HepG2 (cell line): ENCODE results near the gene CDC42EP1. TPM values are rescaled to one million over a fixed set of nuclear protein-coding genes. Genes with fewer than 3 reads are reported as not detected.

ENCODE experiments used
- CREM ChIP-seq, 2 experiments: sonication (generic) in 1 of 2; formaldehyde crosslinking in 1 of 2; IDR thresholded peaks; 2 replicates each; pipeline versions ENCODE4 v1.4.0 to v1.6.1; 2016 to 2020; ENCODE audit warnings: antibody characterized with exemption in 1 of 2, mild to moderate bottlenecking in 1 of 2, missing genetic modification reagents in 1 of 2
- ETV5 ChIP-seq: IDR thresholded peaks from 2 replicates; pipeline ENCODE4 v1.6.1; 2018; ENCODE audit warnings: missing biosample characterization, missing genetic modification reagents, inconsistent platforms, borderline replicate concordance
- GATAD2A ChIP-seq: IDR thresholded peaks from 2 replicates; pipeline ENCODE4 v1.6.1; 2016
- JUN ChIP-seq: sonication (generic); formaldehyde crosslinking; IDR thresholded peaks from 2 replicates; pipeline ENCODE4 v1.4.0; 2020; ENCODE audit warnings: mild to moderate bottlenecking, missing genetic modification reagents
- KDM5A ChIP-seq: fragments of 200-600 bp; sonication (generic); IDR thresholded peaks from 2 replicates; pipeline ENCODE4 v1.7.0; 2018; ENCODE audit warnings: antibody characterized with exemption, mild to moderate bottlenecking, low read length, borderline replicate concordance
- KLF13 ChIP-seq: sonication (generic); formaldehyde crosslinking; IDR thresholded peaks from 2 replicates; pipeline ENCODE4 v1.4.0; 2020; ENCODE audit warnings: mild to moderate bottlenecking, missing genetic modification reagents
- MED1 ChIP-seq: sonication (generic); formaldehyde crosslinking; IDR thresholded peaks from 2 replicates; pipeline ENCODE4 v1.4.0; 2020; ENCODE audit warnings: missing genetic modification reagents
- NFE2L1 ChIP-seq: sonication (generic); formaldehyde crosslinking; IDR thresholded peaks from 2 replicates; pipeline ENCODE4 v1.4.0; 2020; ENCODE audit warnings: missing genetic modification reagents, mild to moderate bottlenecking, borderline replicate concordance
- NFYB ChIP-seq: sonication (generic); formaldehyde crosslinking; IDR thresholded peaks from 2 replicates; pipeline ENCODE4 v1.4.0; 2020; ENCODE audit warnings: missing genetic modification reagents
- NR2F6 ChIP-seq, 2 experiments: IDR thresholded peaks; 2 replicates each; pipeline ENCODE4 v1.6.1; 2016; ENCODE audit warnings: antibody characterized with exemption in 1 of 2, mild to moderate bottlenecking in 1 of 2
- PHF20 ChIP-seq: sonication (generic); formaldehyde crosslinking; IDR thresholded peaks from 2 replicates; pipeline ENCODE4 v1.5.0; 2020; ENCODE audit warnings: mild to moderate bottlenecking, missing genetic modification reagents
- PRMT3 ChIP-seq: sonication (generic); formaldehyde crosslinking; IDR thresholded peaks from 2 replicates; pipeline ENCODE4 v1.8.1; 2022; ENCODE audit warnings: low read depth, mild to moderate bottlenecking, moderate library complexity, missing genetic modification reagents, borderline replicate concordance
- RBFOX2 ChIP-seq: fragments of 200-400 bp; formaldehyde crosslinking; IDR thresholded peaks from 2 replicates; pipeline ENCODE4 v1.6.1; 2017; ENCODE audit warnings: low read depth, mild to moderate bottlenecking, low read length
- SP2 ChIP-seq: sonication (generic); formaldehyde crosslinking; IDR thresholded peaks from 2 replicates; pipeline ENCODE4 v1.5.1; 2020; ENCODE audit warnings: mild to moderate bottlenecking, missing genetic modification reagents
- SP5 ChIP-seq: IDR thresholded peaks from 2 replicates; pipeline ENCODE4 v1.6.1; 2016; ENCODE audit warnings: low read depth, borderline replicate concordance
- THYN1 ChIP-seq: sonication (generic); formaldehyde crosslinking; IDR thresholded peaks from 2 replicates; pipeline ENCODE4 v1.8.1; 2023; ENCODE audit warnings: low read depth, mild to moderate bottlenecking, moderate library complexity, missing genetic modification reagents, borderline replicate concordance
- ZBTB42 ChIP-seq: sonication (generic); formaldehyde crosslinking; IDR thresholded peaks from 2 replicates; pipeline ENCODE4 v1.5.0; 2020; ENCODE audit warnings: mild to moderate bottlenecking, missing genetic modification reagents
- ZFP37 ChIP-seq: sonication (generic); formaldehyde crosslinking; IDR thresholded peaks from 2 replicates; pipeline ENCODE4 v1.4.0; 2020; ENCODE audit warnings: missing genetic modification reagents, borderline replicate concordance
- ZFY ChIP-seq: sonication (generic); formaldehyde crosslinking; IDR thresholded peaks from 2 replicates; pipeline ENCODE4 v1.4.0; 2020; ENCODE audit warnings: missing genetic modification reagents
- ZKSCAN8 ChIP-seq: IDR thresholded peaks from 2 replicates; pipeline ENCODE4 v1.6.1; 2016; ENCODE audit warnings: borderline replicate concordance, missing genetic modification reagents, missing compliant biosample characterization
- ZNF234 ChIP-seq: sonication (generic); formaldehyde crosslinking; conservative IDR thresholded peaks from 2 replicates; pipeline ENCODE4 v1.5.1; 2020; ENCODE audit warnings: mild to moderate bottlenecking, missing genetic modification reagents
- ZNF260 ChIP-seq: sonication (generic); formaldehyde crosslinking; IDR thresholded peaks from 2 replicates; pipeline ENCODE4 v1.4.0; 2020; ENCODE audit warnings: missing genetic modification reagents, low read depth, mild to moderate bottlenecking, borderline replicate concordance
- ZNF3 ChIP-seq: IDR thresholded peaks from 2 replicates; pipeline ENCODE4 v1.7.0; 2017; ENCODE audit warnings: inconsistent platforms
- ZNF430 ChIP-seq: sonication (generic); formaldehyde crosslinking; IDR thresholded peaks from 2 replicates; pipeline ENCODE4 v1.9.0; 2021; ENCODE audit warnings: mild to moderate bottlenecking, missing genetic modification reagents
- ZNF563 ChIP-seq: sonication (generic); formaldehyde crosslinking; IDR thresholded peaks from 2 replicates; pipeline ENCODE4 v1.8.0; 2022; ENCODE audit warnings: mild to moderate bottlenecking, moderate library complexity, missing genetic modification reagents
- ZNF589 ChIP-seq: sonication (generic); formaldehyde crosslinking; conservative IDR thresholded peaks from 2 replicates; pipeline ENCODE4 v1.8.0; 2022; ENCODE audit warnings: mild to moderate bottlenecking, moderate library complexity, missing genetic modification reagents
- ZNF891 ChIP-seq: sonication (generic); formaldehyde crosslinking; IDR thresholded peaks from 2 replicates; pipeline ENCODE4 v1.5.0; 2020; ENCODE audit warnings: mild to moderate bottlenecking, missing genetic modification reagents
- polyA plus RNA-seq, 8 experiments: library from polyadenylated mRNA; depleted of rRNA in 3 of 8; stranded (reverse) in 7 of 8; unstranded in 1 of 8; fragments of >200 nt; fragmentation: Illumina TruSeq in 4 of 8; extraction: Trizol in 4 of 8; gene quantifications; 2 replicates each; pipeline versions ENCODE4 v1.2.1 to v1.2.3, GENCODE V29; 2011 to 2016; ENCODE audit warnings: low read depth in 4 of 8, missing spikeins in 1 of 8, mixed read lengths in 1 of 8; ENCODE audit not compliant: insufficient read depth in 1 of 8
- total RNA-seq, 5 experiments: library from RNA; depleted of rRNA; stranded (reverse); fragments of >200 nt; fragmentation: Illumina TruSeq; extraction: Trizol; gene quantifications; 2 replicates each; pipeline ENCODE4 v1.2.3, GENCODE V29; 2016; ENCODE audit warnings: low read depth in 1 of 5
- TF ChIP-seq, protein P1 (sequence below): sonication (generic); formaldehyde crosslinking; IDR thresholded peaks from 2 replicates; pipeline ENCODE4 v1.4.0; 2020; ENCODE audit warnings: missing genetic modification reagents, borderline replicate concordance
- TF ChIP-seq, protein P2 (sequence below): sonication (generic); formaldehyde crosslinking; IDR thresholded peaks from 2 replicates; pipeline ENCODE4 v1.5.0; 2020; ENCODE audit warnings: missing genetic modification reagents, mild to moderate bottlenecking, borderline replicate concordance
- TF ChIP-seq, protein P3 (sequence below): sonication (generic); formaldehyde crosslinking; IDR thresholded peaks from 2 replicates; pipeline ENCODE4 v1.8.0; 2022; ENCODE audit warnings: mild to moderate bottlenecking, missing genetic modification reagents, moderate library complexity

Gene CDC42EP1
- total and polyA plus RNA-seq, 2 of the 13 experiments (the other 11 are each of a cell fraction or from before 2014, with no cell fraction given) = 17.1 to 29.5 TPM

DNA sequence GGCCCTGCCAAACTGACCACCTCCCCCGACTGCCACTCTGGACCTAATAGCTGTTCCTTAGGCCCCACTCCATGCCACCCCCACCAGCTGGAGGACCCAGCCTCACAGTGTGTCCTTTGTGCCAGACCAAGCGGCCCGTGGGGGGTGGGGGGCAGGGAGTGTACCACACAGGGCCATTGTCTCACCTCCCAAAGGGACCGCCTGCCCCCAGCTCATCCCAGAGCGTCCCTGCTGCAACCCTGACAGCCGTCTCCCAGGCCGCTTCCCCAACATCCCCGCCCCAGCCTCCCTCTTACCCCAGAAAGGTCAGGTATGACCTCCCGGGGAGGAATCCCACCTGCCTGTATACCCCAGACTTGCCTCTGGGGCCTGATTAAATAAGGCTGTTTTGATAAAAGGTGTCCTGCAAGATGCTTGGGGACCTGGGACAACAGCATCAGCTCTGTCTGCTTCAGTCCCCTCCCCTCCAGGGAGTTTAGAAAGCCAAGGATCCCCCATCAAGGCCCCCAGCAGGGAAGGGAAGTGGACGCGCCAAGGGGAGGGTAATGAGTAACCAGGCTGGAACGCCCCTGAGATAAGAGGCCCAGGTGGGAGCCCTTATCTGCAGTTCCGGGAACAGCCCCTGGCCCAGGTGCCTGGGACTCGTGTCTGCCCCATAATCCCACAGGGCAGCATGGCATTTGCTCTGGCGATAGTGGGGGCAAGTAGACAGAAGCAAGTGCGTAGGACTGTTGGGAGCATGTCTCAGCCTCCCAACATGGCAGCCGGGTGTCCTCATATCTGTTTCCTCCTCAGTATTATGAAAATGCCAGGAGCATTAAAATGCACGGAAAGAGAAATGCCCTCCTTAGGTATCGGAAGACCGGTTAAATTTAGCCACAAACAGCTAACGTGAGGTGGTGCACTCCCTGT lies 9.0 kb downstream of the CDC42EP1 start (continued):
- TF ChIP-seq, protein P1, sequence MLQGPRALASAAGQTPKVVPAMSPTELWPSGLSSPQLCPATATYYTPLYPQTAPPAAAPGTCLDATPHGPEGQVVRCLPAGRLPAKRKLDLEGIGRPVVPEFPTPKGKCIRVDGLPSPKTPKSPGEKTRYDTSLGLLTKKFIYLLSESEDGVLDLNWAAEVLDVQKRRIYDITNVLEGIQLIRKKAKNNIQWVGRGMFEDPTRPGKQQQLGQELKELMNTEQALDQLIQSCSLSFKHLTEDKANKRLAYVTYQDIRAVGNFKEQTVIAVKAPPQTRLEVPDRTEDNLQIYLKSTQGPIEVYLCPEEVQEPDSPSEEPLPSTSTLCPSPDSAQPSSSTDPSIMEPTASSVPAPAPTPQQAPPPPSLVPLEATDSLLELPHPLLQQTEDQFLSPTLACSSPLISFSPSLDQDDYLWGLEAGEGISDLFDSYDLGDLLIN (CRISPR knock-in tag) = no peak
- TF ChIP-seq JUN (CRISPR knock-in tag) (no peak), ZNF234 (no peak), NFE2L1 (no peak), THYN1 (CRISPR knock-in tag) (0 out of 2 replicates have a peak, but pooled peaks have one; percentile 11), PHF20 (CRISPR knock-in tag) (no peak), KLF13 (CRISPR knock-in tag) (no peak), KDM5A (no peak), SP5 (CRISPR knock-in tag) (peak; percentile 89), ZFY (CRISPR knock-in tag) (peak; percentile 55), ZNF430 (CRISPR knock-in tag) (peak; percentile 35; the same call in 1 of the 2 replicates), ZNF589 (CRISPR knock-in tag) (no peak), MED1 (CRISPR knock-in tag) (peak; percentile 87), PRMT3 (CRISPR knock-in tag) (peak; percentile 64; the same call in 1 of the 2 replicates), CREM (IDR thresholded peaks at IDR 0.05) (peak; percentile 58), CREM (CRISPR knock-in tag; IDR thresholded peaks at IDR 0.05) (no peak), ZNF891 (CRISPR knock-in tag) (peak; percentile 82), NR2F6 (IDR thresholded peaks at IDR 0.05) (peak; percentile 68), NR2F6 (CRISPR knock-in tag; IDR thresholded peaks at IDR 0.05) (peak; percentile 66), RBFOX2 (0 out of 2 replicates have a peak, but pooled peaks have one; percentile 11), ZNF563 (CRISPR knock-in tag) (no peak; the same call in 1 of the 2 replicates), ZBTB42 (CRISPR knock-in tag) (no peak), ETV5 (CRISPR knock-in tag) (peak; percentile 92), ZKSCAN8 (CRISPR knock-in tag) (no peak), ZNF260 (CRISPR knock-in tag) (no peak), NFYB (CRISPR knock-in tag) (no peak), SP2 (CRISPR knock-in tag) (no peak), ZNF3 (CRISPR knock-in tag) (no peak), ZFP37 (CRISPR knock-in tag) (no peak), GATAD2A (CRISPR knock-in tag) (peak; percentile 79)
- TF ChIP-seq, protein P2, sequence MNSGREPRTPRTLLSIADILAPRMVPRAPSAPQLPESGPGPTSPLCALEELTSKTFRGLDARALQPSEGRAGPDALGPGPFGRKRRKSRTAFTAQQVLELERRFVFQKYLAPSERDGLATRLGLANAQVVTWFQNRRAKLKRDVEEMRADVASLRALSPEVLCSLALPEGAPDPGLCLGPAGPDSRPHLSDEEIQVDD (CRISPR knock-in tag) = no peak
- TF ChIP-seq, protein P3, sequence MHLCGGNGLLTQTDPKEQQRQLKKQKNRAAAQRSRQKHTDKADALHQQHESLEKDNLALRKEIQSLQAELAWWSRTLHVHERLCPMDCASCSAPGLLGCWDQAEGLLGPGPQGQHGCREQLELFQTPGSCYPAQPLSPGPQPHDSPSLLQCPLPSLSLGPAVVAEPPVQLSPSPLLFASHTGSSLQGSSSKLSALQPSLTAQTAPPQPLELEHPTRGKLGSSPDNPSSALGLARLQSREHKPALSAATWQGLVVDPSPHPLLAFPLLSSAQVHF (CRISPR knock-in tag) = 0 out of 2 replicates have a peak, but pooled peaks have one; percentile 5
